IMR-90 (cell line): Measurements from ENCODE around the gene GRM5. TPM values are rescaled to one million over a fixed set of nuclear protein-coding genes. Genes with fewer than 3 reads are reported as not detected.

ENCODE experiments used
- ATAC-seq: fragments of 200-7000 bp; cut with Tn5 transposase; 2 replicates; pipeline ENCODE4 v1.9.1; 2020; ENCODE audit warnings: low read depth, mild to moderate bottlenecking, moderate library complexity
- BruUV-seq: library from RNA; stranded (reverse); fragments of 400-500 nt; replicated peaks from 2 replicates; lab custom pipeline; 2021; lab: Mats Ljungman, UMichigan
- CTCF ChIA-PET: fragments of 300-600 bp; formaldehyde crosslinking; extraction: SDS; loops from one replicate; lab custom pipeline; 2021; ENCODE audit warnings: antibody characterized with exemption; lab: Yijun Ruan, JAX
- POLR2A ChIA-PET: fragments of 300-600 bp; sonication (Branson Sonifier 250); formaldehyde crosslinking; loops from one replicate; lab custom pipeline; 2022; ENCODE audit warnings: antibody characterized with exemption; ENCODE audit not compliant: unreplicated experiment; lab: Charles Lee
- DNase-seq: peaks from one replicate; pipeline ENCODE4 v3.0.0; 2013
- H2AFZ ChIP-seq: replicated peaks from 2 replicates; pipeline ENCODE3; 2013; ENCODE audit warnings: low read length, mild to moderate bottlenecking; ENCODE audit not compliant: poor library complexity
- H2AK5ac ChIP-seq: 2 replicates; pipeline ENCODE4 v1.6.1; 2013; ENCODE audit warnings: low read depth, low read length, inconsistent platforms
- H2AK9ac ChIP-seq: replicated peaks from 2 replicates; pipeline ENCODE3; 2013; ENCODE audit warnings: mild to moderate bottlenecking, low read depth, low read length, moderate library complexity; ENCODE audit not compliant: poor library complexity
- H2BK120ac ChIP-seq: 2 replicates; pipeline ENCODE4 v1.6.1; 2013; ENCODE audit warnings: low read depth, low read length, inconsistent platforms
- H2BK15ac ChIP-seq: 3 replicates; pipeline ENCODE4 v1.6.1; 2013; ENCODE audit warnings: low read depth, low read length, inconsistent platforms
- H2BK20ac ChIP-seq: 2 replicates; pipeline ENCODE4 v1.6.1; 2013; ENCODE audit warnings: low read depth, mild to moderate bottlenecking, inconsistent platforms, low read length, moderate library complexity
- H2BK5ac ChIP-seq: 2 replicates; pipeline ENCODE4 v1.6.1; 2013; ENCODE audit warnings: mild to moderate bottlenecking, low read depth, low read length, inconsistent platforms; ENCODE audit not compliant: poor library complexity, severe bottlenecking
- H3K14ac ChIP-seq: replicated peaks from 2 replicates; pipeline ENCODE4 v1.6.1; 2013; ENCODE audit warnings: low read depth, low read length, inconsistent platforms
- H3K18ac ChIP-seq: 2 replicates; pipeline ENCODE4 v1.6.1; 2013; ENCODE audit warnings: low read depth, low read length, control low read depth
- H3K23ac ChIP-seq: 2 replicates; pipeline ENCODE4 v1.6.1; 2013; ENCODE audit warnings: low read depth, low read length, inconsistent platforms
- H3K27ac ChIP-seq: 2 replicates; pipeline ENCODE4 v1.5.1; 2013; ENCODE audit warnings: mild to moderate bottlenecking, control low read depth, low read length; ENCODE audit not compliant: insufficient read depth
- H3K27me3 ChIP-seq: 2 replicates; pipeline ENCODE4 v1.6.1; 2013; ENCODE audit warnings: low read length; ENCODE audit not compliant: control insufficient read depth, insufficient read depth
- H3K36me3 ChIP-seq: 2 replicates; pipeline ENCODE4 v1.6.1; 2013; ENCODE audit warnings: low read length, mixed read lengths; ENCODE audit not compliant: control insufficient read depth, insufficient read depth
- H3K4ac ChIP-seq: 2 replicates; pipeline ENCODE4 v1.6.1; 2013; ENCODE audit warnings: low read depth, low read length, inconsistent platforms
- H3K4me1 ChIP-seq: 2 replicates; pipeline ENCODE4 v1.6.1; 2013; ENCODE audit warnings: low read length, mixed read lengths; ENCODE audit not compliant: control insufficient read depth, insufficient read depth
- H3K4me2 ChIP-seq: 2 replicates; pipeline ENCODE4 v1.6.1; 2013; ENCODE audit warnings: low read depth, mild to moderate bottlenecking, control low read depth, low read length, moderate library complexity
- H3K4me3 ChIP-seq: 2 replicates; pipeline ENCODE4 v1.5.1; 2013; ENCODE audit warnings: low read depth, mild to moderate bottlenecking, control low read depth, low read length, moderate library complexity; ENCODE audit not compliant: insufficient read depth
- H3K56ac ChIP-seq: 2 replicates; pipeline ENCODE4 v1.6.1; 2013; ENCODE audit warnings: low read length, inconsistent platforms; ENCODE audit not compliant: insufficient read depth; ENCODE audit errors: extremely low read depth
- H3K79me1 ChIP-seq, 2 experiments: 2 replicates each; pipeline ENCODE4 v1.6.1; 2013; ENCODE audit warnings: low read length in 2 of 2, inconsistent platforms in 1 of 2, low read depth in 1 of 2
- H3K9ac ChIP-seq: 2 replicates; pipeline ENCODE4 v1.6.1; 2013; ENCODE audit warnings: low read depth, low read length, control low read depth
- H3K9me1 ChIP-seq: 2 replicates; pipeline ENCODE4 v1.6.1; 2013; ENCODE audit warnings: low read length, inconsistent platforms; ENCODE audit not compliant: insufficient read depth
- H3K9me3 ChIP-seq: 2 replicates; pipeline ENCODE4 v1.6.1; 2013; ENCODE audit warnings: low read length; ENCODE audit not compliant: control insufficient read depth, insufficient read depth
- H4K20me1 ChIP-seq: 2 replicates; pipeline ENCODE4 v1.6.1; 2013; ENCODE audit warnings: low read length, inconsistent platforms; ENCODE audit not compliant: insufficient read depth
- H4K5ac ChIP-seq: 2 replicates; pipeline ENCODE4 v1.6.1; 2013; ENCODE audit warnings: mild to moderate bottlenecking, low read depth, low read length, control low read depth
- H4K8ac ChIP-seq, 2 experiments: 2 replicates each; pipeline ENCODE4 v1.6.1; 2013; ENCODE audit warnings: low read depth in 2 of 2, low read length in 2 of 2, control low read depth in 1 of 2, inconsistent platforms in 1 of 2
- H4K91ac ChIP-seq: 2 replicates; pipeline ENCODE4 v1.6.1; 2013; ENCODE audit warnings: low read depth, low read length, inconsistent platforms; ENCODE audit not compliant: insufficient read depth
- BHLHE40 ChIP-seq: fragments of 150-350 bp; IDR thresholded peaks from 2 replicates; pipeline ENCODE4 v1.6.1; 2016; ENCODE audit warnings: mild to moderate bottlenecking, low read depth, low read length
- CEBPB ChIP-seq: IDR thresholded peaks from 2 replicates; pipeline ENCODE4 v1.6.1; 2012; ENCODE audit warnings: low read depth, low read length, improper control_type of control experiment
- CHD1 ChIP-seq: IDR thresholded peaks from 2 replicates; pipeline ENCODE4 v1.6.1; 2012; ENCODE audit warnings: low read depth, low read length, improper control_type of control experiment
- FOS ChIP-seq: fragments of 150-350 bp; IDR thresholded peaks from 2 replicates; pipeline ENCODE4 v1.6.1; 2016; ENCODE audit warnings: low read depth, low read length
- MAFK ChIP-seq: IDR thresholded peaks from 2 replicates; pipeline ENCODE4 v1.6.1; 2012; ENCODE audit warnings: low read depth, low read length, improper control_type of control experiment
- MAZ ChIP-seq: IDR thresholded peaks from 2 replicates; pipeline ENCODE4 v1.6.1; 2012; ENCODE audit warnings: low read depth, mild to moderate bottlenecking, low read length, improper control_type of control experiment, moderate library complexity, borderline replicate concordance
- MXI1 ChIP-seq: IDR thresholded peaks from 2 replicates; pipeline ENCODE4 v1.6.1; 2012; ENCODE audit warnings: low read depth, mild to moderate bottlenecking, low read length, moderate library complexity, borderline replicate concordance
- NFE2L2 ChIP-seq: fragments of 150-350 bp; IDR thresholded peaks from 2 replicates; pipeline ENCODE4 v1.6.1; 2016; ENCODE audit warnings: low read depth, mild to moderate bottlenecking, low read length
- POLR2A ChIP-seq: IDR thresholded peaks from 2 replicates; pipeline ENCODE4 v1.6.1; 2012; ENCODE audit warnings: mild to moderate bottlenecking, low read depth, low read length
- RAD21 ChIP-seq: IDR thresholded peaks from 2 replicates; pipeline ENCODE4 v1.6.1; 2012; ENCODE audit warnings: low read length, improper control_type of control experiment
- RCOR1 ChIP-seq: IDR thresholded peaks from 2 replicates; pipeline ENCODE4 v1.6.1; 2012; ENCODE audit warnings: mild to moderate bottlenecking, low read length, improper control_type of control experiment; ENCODE audit not compliant: insufficient replicate concordance
- RFX5 ChIP-seq: IDR thresholded peaks from 2 replicates; pipeline ENCODE4 v1.8.0; 2012; ENCODE audit warnings: low read depth, mild to moderate bottlenecking, low read length, moderate library complexity
- SMC3 ChIP-seq: fragments of 150-350 bp; IDR thresholded peaks from 2 replicates; pipeline ENCODE4 v1.6.1; 2016; ENCODE audit warnings: low read depth, mild to moderate bottlenecking, antibody characterized with exemption, low read length, moderate library complexity
- WGBS, 2 experiments: methylation state at CpG; one replicate each; pipeline versions ENCODE4 v1.1.5 to v1.1.7; 2013; ENCODE audit warnings: missing lambda C conversion rate in 2 of 2; ENCODE audit not compliant: insufficient read length in 1 of 2; ENCODE audit errors: extremely low coverage in 2 of 2; 5-methylcytosine and 5-hydroxymethylcytosine counted together
- dilution Hi-C: fragments of 300-500 bp; cut with HindIII; formaldehyde crosslinking; loops from one replicate; pipeline ENCODE4 v1.14.3; 2018; ENCODE audit warnings: low sequenced_read_pairs; ENCODE audit not compliant: unreplicated experiment
- in situ Hi-C: fragments of 300-500 bp; cut with MboI; formaldehyde crosslinking; loops from 3 replicates; pipeline ENCODE4 v1.14.3; 2019; ENCODE audit warnings: low sequenced_read_pairs, inconsistent platforms, mixed read lengths
- intact Hi-C: fragments of 100-400 bp; cut with micrococcal nuclease; formaldehyde crosslinking; loops from 2 replicates; pipeline ENCODE4 v1.10.0; 2022
- polyA plus RNA-seq, 3 experiments: library from polyadenylated mRNA; depleted of rRNA; stranded (reverse); fragments of >200 nt; gene quantifications; 2 replicates each; pipeline ENCODE4 v1.2.3, GENCODE V29; 2012; ENCODE audit warnings: low replicate concordance in 1 of 3
- total RNA-seq: library from RNA; depleted of rRNA; stranded (reverse); fragments of >200 nt; gene quantifications from 2 replicates; pipeline ENCODE4 v1.2.3, GENCODE V29; 2012
- TF ChIP-seq, protein P1 (sequence below): conservative IDR thresholded peaks from 2 replicates; pipeline ENCODE4 v1.5.1; 2012; ENCODE audit warnings: mild to moderate bottlenecking, low read depth, low read length, improper control_type of control experiment
- TF ChIP-seq, protein P2 (sequence below): fragments of 150-350 bp; IDR thresholded peaks from 2 replicates; pipeline ENCODE4 v1.6.1; 2017; ENCODE audit warnings: mild to moderate bottlenecking, antibody characterized with exemption, low read length, low read depth
- TF ChIP-seq, protein P3 (sequence below): fragments of 150-350 bp; IDR thresholded peaks from 2 replicates; pipeline ENCODE4 v1.6.1; 2016; ENCODE audit warnings: low read depth, mild to moderate bottlenecking, low read length, moderate library complexity, borderline replicate concordance

Gene GRM5
- total and polyA plus RNA-seq, 2 of the 4 experiments (the other 2 are of a cell fraction) = under 0.01 TPM

- peak; percentile 52 for DNase-seq
- no peak overlapping the region for H3K4ac ChIP-seq
- H3K23ac ChIP-seq = no peak overlapping the region
- H2BK5ac ChIP-seq = peak overlapping the region; percentile 31
- H3K9ac ChIP-seq = no peak overlapping the region
- no peaks in the 10 kb centered on the region for H4K20me1 ChIP-seq
- H3K18ac ChIP-seq = peak overlapping the region; percentile 58; the same call in 1 of the 2 replicates
- peak overlapping the region; percentile 84 for H3K4me2 ChIP-seq
- H3K14ac ChIP-seq = no peak overlapping the region
- H3K27me3 ChIP-seq = no peaks in the 10 kb centered on the region
- H4K5ac ChIP-seq = no peak overlapping the region
- H4K91ac ChIP-seq = no peak overlapping the region
- H3K4me3 ChIP-seq = no peak overlapping the region
- no peak overlapping the region for H3K56ac ChIP-seq
- no TSS peak for BruUV-seq
- in situ Hi-C loops = no loop called here
- H2BK20ac ChIP-seq = no peak overlapping the region
- H2BK15ac ChIP-seq = no peak overlapping the region
- H3K9me1 ChIP-seq = no peaks in the 10 kb centered on the region
- no CpG with 5 or more reads among the region's 4 CpGs for WGBS, 2 experiments
- peak overlapping the region; percentile 32; the same call in 1 of the 2 replicates for H3K27ac ChIP-seq
- no peak for TF ChIP-seq RAD21
- no peak for TF ChIP-seq MAZ
- TF ChIP-seq, protein P1, sequence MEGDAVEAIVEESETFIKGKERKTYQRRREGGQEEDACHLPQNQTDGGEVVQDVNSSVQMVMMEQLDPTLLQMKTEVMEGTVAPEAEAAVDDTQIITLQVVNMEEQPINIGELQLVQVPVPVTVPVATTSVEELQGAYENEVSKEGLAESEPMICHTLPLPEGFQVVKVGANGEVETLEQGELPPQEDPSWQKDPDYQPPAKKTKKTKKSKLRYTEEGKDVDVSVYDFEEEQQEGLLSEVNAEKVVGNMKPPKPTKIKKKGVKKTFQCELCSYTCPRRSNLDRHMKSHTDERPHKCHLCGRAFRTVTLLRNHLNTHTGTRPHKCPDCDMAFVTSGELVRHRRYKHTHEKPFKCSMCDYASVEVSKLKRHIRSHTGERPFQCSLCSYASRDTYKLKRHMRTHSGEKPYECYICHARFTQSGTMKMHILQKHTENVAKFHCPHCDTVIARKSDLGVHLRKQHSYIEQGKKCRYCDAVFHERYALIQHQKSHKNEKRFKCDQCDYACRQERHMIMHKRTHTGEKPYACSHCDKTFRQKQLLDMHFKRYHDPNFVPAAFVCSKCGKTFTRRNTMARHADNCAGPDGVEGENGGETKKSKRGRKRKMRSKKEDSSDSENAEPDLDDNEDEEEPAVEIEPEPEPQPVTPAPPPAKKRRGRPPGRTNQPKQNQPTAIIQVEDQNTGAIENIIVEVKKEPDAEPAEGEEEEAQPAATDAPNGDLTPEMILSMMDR = no peak
- no peak for TF ChIP-seq RFX5
- no peak for TF ChIP-seq SMC3
- TF ChIP-seq, protein P2, sequence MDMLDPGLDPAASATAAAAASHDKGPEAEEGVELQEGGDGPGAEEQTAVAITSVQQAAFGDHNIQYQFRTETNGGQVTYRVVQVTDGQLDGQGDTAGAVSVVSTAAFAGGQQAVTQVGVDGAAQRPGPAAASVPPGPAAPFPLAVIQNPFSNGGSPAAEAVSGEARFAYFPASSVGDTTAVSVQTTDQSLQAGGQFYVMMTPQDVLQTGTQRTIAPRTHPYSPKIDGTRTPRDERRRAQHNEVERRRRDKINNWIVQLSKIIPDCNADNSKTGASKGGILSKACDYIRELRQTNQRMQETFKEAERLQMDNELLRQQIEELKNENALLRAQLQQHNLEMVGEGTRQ = no peak
- TF ChIP-seq MXI1 = no peak
- TF ChIP-seq FOS = no peak
- no peak for TF ChIP-seq NFE2L2
- no peak for TF ChIP-seq CEBPB
- TF ChIP-seq RCOR1 = no peak
- no peak for TF ChIP-seq BHLHE40
- TF ChIP-seq POLR2A = no peak
- no peak for TF ChIP-seq MAFK
- no peak for TF ChIP-seq CHD1
- TF ChIP-seq, protein P3, sequence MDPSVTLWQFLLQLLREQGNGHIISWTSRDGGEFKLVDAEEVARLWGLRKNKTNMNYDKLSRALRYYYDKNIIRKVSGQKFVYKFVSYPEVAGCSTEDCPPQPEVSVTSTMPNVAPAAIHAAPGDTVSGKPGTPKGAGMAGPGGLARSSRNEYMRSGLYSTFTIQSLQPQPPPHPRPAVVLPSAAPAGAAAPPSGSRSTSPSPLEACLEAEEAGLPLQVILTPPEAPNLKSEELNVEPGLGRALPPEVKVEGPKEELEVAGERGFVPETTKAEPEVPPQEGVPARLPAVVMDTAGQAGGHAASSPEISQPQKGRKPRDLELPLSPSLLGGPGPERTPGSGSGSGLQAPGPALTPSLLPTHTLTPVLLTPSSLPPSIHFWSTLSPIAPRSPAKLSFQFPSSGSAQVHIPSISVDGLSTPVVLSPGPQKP = no peak
- dilution Hi-C loops = no loop called here
- H3K79me1 ChIP-seq = no peaks in the 10 kb centered on the region
- H2AK9ac ChIP-seq = no peak overlapping the region
- H2AK5ac ChIP-seq = no peak overlapping the region
- H2BK120ac ChIP-seq = no peak overlapping the region
- POLR2A ChIA-PET = no interaction called here
- intact Hi-C loops = loop anchor here (5.0 kb wide), 1 partner anchor 224 kb away; no protein-coding TSS in a partner anchor
- ATAC-seq = peak; percentile 77
- no peaks in the 10 kb centered on the region for H3K36me3 ChIP-seq
- peaks cover 7% of the 10 kb centered on the region for H3K4me1 ChIP-seq
- H4K8ac ChIP-seq = no peak overlapping the region
- CTCF ChIA-PET = no interaction called here
- H3K9me3 ChIP-seq = no peaks in the 10 kb centered on the region
- no peak overlapping the region for H2AFZ ChIP-seq
Measured at GRCh38 chr11:88626216-88626615, 439.6 kb downstream of the GRM5 start.
